ENCODE results near the gene PLEKHB1.
"Not testable (repeated sequence)": the region's sequence is repeated elsewhere in the genome, so short reads cannot be mapped to it uniquely, and the experiment has no call there.

The PLEKHB1 gene

DNA sequence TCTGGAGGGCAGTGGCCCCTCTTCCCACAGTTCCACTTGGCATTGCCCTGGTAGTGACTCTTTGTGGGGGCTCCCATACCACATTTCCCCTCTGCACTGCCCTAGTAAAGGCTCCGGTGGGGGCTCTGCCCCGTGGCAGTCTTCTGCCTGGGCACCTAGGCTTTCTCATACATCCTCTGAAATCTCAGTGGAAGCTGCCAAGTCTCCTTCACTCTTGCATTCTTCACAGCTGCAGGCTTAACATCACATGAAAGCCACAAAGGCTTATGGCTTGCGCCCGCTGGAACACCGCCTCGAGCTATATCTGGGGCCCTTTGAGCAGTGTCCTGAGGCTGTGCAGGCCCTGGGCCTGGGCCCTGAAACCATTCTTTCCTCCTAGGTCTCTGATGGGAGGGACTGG lies 25.3 kb downstream of the PLEKHB1 start:
- no peak for DNase-seq
- TF ChIP-seq POLR2A (IDR thresholded peaks at IDR 0.05; ENCODE audit: low read length) (no peak), GATA1 (IDR thresholded peaks at IDR 0.05; ENCODE audit: low read depth, low read length) (no peak)

DNA sequence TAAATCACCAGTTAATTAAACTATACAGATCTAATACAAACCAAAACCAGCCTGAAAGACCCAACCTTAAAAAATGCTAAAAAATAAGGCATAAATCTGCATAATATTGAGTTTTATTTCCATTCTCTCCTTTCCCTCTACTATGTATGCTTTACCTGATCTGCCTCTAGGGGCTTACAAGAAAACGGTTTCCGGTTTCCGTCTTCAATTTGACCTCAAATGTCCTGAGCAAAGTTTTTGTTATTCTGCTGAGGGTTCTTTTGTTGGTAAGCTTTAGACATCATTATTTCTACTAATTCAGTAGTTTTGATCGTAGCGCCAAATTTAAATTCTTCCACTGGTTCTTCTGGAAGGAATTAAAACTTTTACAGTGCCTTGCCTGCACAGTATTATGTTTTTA lies 30.2 kb downstream of the PLEKHB1 start:
- not testable (repeated sequence) for DNase-seq

DNA sequence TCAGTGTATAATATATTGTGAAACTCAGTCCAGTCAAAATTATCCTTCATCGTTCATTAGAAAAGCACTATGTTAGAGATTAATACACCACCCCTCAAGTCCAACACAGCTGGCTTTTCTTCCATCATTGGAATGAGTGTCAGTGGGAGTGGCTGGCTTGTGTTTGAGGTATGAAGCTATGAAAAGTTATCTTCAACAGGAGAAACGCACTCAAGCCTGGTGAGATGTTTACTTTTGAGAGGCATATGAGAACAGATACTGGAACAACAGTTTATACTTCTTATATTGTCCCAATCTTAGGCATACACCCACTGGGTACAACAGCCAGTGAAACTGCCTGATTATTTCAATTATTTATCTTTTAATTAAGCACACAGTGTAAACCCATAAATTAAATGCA lies 34.3 kb downstream of the PLEKHB1 start:
- TF ChIP-seq POLR2A (IDR thresholded peaks at IDR 0.05; ENCODE audit: low read length) (no peak), GATA1 (IDR thresholded peaks at IDR 0.05; ENCODE audit: low read depth, low read length) (no peak)
- DNase-seq: no peak

DNA sequence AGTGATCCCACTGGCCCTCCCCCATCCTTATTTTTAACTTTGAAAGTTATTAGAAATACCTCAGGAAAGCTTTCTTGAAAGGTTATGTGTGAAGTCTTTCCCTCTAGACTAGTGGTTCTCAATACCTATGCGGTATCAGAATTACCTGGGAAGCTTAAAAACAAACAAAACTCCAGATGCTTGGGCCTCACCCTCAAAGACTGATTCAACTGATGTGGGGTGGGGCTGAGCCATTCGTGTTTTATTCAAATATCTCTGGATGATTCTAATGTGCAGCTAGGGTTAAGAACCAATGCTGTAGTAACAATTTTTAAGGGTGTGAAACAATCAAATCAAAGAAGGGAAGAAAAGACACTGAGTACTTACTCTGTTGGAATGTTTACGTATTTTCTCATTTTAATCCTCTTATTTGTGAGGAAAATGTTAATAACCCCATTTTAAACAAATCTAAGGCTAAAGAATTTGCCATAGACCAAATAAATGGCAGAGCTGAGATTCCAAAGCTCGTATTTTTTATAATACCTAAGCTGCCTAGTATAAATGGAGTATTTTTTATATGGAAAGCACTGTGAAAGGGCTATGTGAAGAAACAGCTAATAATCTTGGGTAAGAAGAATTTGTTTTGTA lies 47.6 kb downstream of the PLEKHB1 start:
- DNase-seq: no peak
- TF ChIP-seq GATA1 (IDR thresholded peaks at IDR 0.05; ENCODE audit: low read depth, low read length) (no peak), POLR2A (IDR thresholded peaks at IDR 0.05; ENCODE audit: low read length) (no peak)

DNA sequence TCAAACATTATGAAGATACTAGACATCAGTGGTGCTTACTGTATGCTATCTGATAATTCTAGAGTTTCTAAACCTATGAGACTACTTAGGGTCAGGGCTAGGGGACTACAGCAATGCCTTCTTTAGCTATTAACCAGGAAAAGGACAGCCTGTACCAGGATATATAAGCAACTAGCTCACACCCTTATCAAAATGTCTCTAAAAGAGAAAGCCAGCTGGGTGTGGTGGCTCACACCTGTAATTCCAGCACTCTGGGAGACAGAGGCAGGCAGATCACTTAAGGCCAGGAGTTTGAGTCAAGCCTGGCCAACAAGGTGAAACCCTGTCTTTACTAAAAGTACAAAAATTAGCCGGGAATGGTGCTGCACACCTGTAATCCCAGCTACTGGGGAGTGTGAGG lies 58.7 kb downstream of the PLEKHB1 start:
- TF ChIP-seq POLR2A (IDR thresholded peaks at IDR 0.05; ENCODE audit: low read length) (no peak), GATA1 (IDR thresholded peaks at IDR 0.05; ENCODE audit: low read depth, low read length) (no peak)
- DNase-seq: no peak

DNA sequence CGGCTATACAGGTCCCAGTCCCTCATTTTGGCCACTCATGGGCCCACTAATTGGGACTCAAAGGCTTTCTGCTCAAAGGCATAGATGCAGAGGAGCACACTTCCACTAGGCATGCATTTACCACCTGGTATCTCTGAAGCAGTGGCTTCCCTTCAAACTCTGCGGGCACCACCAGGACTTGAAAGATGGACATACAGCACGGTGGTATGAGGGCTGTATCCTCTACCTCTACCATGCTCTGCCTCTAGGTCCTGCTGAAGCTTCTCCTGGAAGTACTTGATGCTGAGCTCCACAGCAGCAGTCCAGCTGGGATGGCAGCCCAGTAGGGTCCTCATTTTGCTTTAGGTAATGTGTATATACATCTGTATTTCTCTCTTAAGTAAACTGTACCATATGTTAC lies 64.6 kb downstream of the PLEKHB1 start:
- no peak for DNase-seq
- no peak for TF ChIP-seq POLR2A (IDR thresholded peaks at IDR 0.05; ENCODE audit: low read length)
- no peak for TF ChIP-seq GATA1 (IDR thresholded peaks at IDR 0.05; ENCODE audit: low read depth, low read length)

Measured in erythroblast (primary cell).